SK-N-SH treated with all-trans-retinoic acid at 6 μM for 48 hours (cell line): ENCODE measurements around the gene ADAMTSL1.
A peak's percentile ranks its signal among the peaks of the same experiment; 100 is the strongest.

Source experiments
- ATAC-seq: fragments of 200-7000 bp; cut with Tn5 transposase; 3 replicates; pipeline ENCODE4 v1.9.1; 2020; ENCODE audit warnings: mild to moderate bottlenecking, moderate library complexity
- ARNTL ChIP-seq: fragments of 450-650 bp; formaldehyde crosslinking; IDR thresholded peaks from 2 replicates; pipeline ENCODE4 v1.5.0; 2020; ENCODE audit warnings: low read depth, mild to moderate bottlenecking, moderate library complexity, borderline replicate concordance
- BACH2 ChIP-seq: fragments of 250-450 bp; sonication (Bioruptor Pico); IDR thresholded peaks from 2 replicates; pipeline ENCODE4 v1.9.0; 2021; ENCODE audit warnings: mild to moderate bottlenecking, borderline replicate concordance
- ESRRG ChIP-seq: fragments of 250-450 bp; sonication (Bioruptor Pico); IDR thresholded peaks from 2 replicates; pipeline ENCODE4 v1.6.1; 2021; ENCODE audit warnings: mild to moderate bottlenecking
- GLIS3 ChIP-seq: fragments of 250-450 bp; sonication (Bioruptor Pico); IDR thresholded peaks from 2 replicates; pipeline ENCODE4 v1.5.0; 2020; ENCODE audit warnings: mild to moderate bottlenecking, moderate library complexity
- ISL1 ChIP-seq: fragments of 250-450 bp; sonication (Bioruptor Pico); IDR thresholded peaks from 2 replicates; pipeline ENCODE4 v2.1.2; 2022; ENCODE audit warnings: mild to moderate bottlenecking, moderate library complexity
- OSR1 ChIP-seq: fragments of 250-450 bp; sonication (Bioruptor Pico); IDR thresholded peaks from 2 replicates; pipeline ENCODE4 v1.8.0; 2022; ENCODE audit warnings: moderate library complexity, mild to moderate bottlenecking, inconsistent platforms
- PPARA ChIP-seq: fragments of 250-450 bp; sonication (Bioruptor Pico); IDR thresholded peaks from 2 replicates; pipeline ENCODE4 v1.5.0; 2020; ENCODE audit warnings: mild to moderate bottlenecking, borderline replicate concordance
- RARB ChIP-seq: fragments of 250-450 bp; sonication (Bioruptor Pico); IDR thresholded peaks from 2 replicates; pipeline ENCODE4 v1.8.0; 2021; ENCODE audit warnings: mild to moderate bottlenecking, moderate library complexity
- SNAI2 ChIP-seq: fragments of 250-450 bp; sonication (Bioruptor Pico); IDR thresholded peaks from 2 replicates; pipeline ENCODE4 v1.5.0; 2020; ENCODE audit warnings: mild to moderate bottlenecking, moderate library complexity
- TCF4 ChIP-seq: fragments of 250-450 bp; sonication (Bioruptor Pico); IDR thresholded peaks from 2 replicates; pipeline ENCODE4 v1.8.0; 2021; ENCODE audit warnings: mild to moderate bottlenecking, moderate library complexity, borderline replicate concordance
- TOX ChIP-seq: fragments of 250-450 bp; sonication (Bioruptor Pico); IDR thresholded peaks from 2 replicates; pipeline ENCODE4 v1.8.0; 2021; ENCODE audit warnings: mild to moderate bottlenecking, moderate library complexity, borderline replicate concordance
- ZC3H10 ChIP-seq: fragments of 250-450 bp; sonication (Bioruptor Pico); IDR thresholded peaks from 2 replicates; pipeline ENCODE4 v1.5.1; 2021; ENCODE audit warnings: mild to moderate bottlenecking, moderate library complexity
- ZFP3 ChIP-seq: fragments of 250-450 bp; sonication (Bioruptor Pico); IDR thresholded peaks from 2 replicates; pipeline ENCODE4 v1.5.0; 2020; ENCODE audit warnings: mild to moderate bottlenecking, moderate library complexity
- ZFP30 ChIP-seq: fragments of 450-650 bp; formaldehyde crosslinking; IDR thresholded peaks from 2 replicates; pipeline ENCODE4 v1.5.0; 2022; ENCODE audit warnings: mild to moderate bottlenecking, moderate library complexity
- ZNF565 ChIP-seq: fragments of 450-650 bp; formaldehyde crosslinking; conservative IDR thresholded peaks from 2 replicates; pipeline ENCODE4 v1.5.0; 2020; ENCODE audit warnings: low read depth, mild to moderate bottlenecking, moderate library complexity
- ZNF70 ChIP-seq: fragments of 450-650 bp; formaldehyde crosslinking; IDR thresholded peaks from 2 replicates; pipeline ENCODE4 v1.5.0; 2020; ENCODE audit warnings: mild to moderate bottlenecking, moderate library complexity
- ZNF8 ChIP-seq: fragments of 450-650 bp; formaldehyde crosslinking; IDR thresholded peaks from 2 replicates; pipeline ENCODE4 v1.5.0; 2020; ENCODE audit warnings: mild to moderate bottlenecking, moderate library complexity
- TF ChIP-seq, protein P1 (sequence below): fragments of 250-450 bp; sonication (Bioruptor Pico); IDR thresholded peaks from 2 replicates; pipeline ENCODE4 v1.8.0; 2021; ENCODE audit warnings: low read depth, mild to moderate bottlenecking, moderate library complexity, borderline replicate concordance
- TF ChIP-seq, protein P2 (sequence below): fragments of 250-450 bp; sonication (Bioruptor Pico); IDR thresholded peaks from 2 replicates; pipeline ENCODE4 v1.8.0; 2020; ENCODE audit warnings: mild to moderate bottlenecking, moderate library complexity, borderline replicate concordance
- TF ChIP-seq, protein P3 (sequence below): fragments of 250-450 bp; sonication (Bioruptor Pico); IDR thresholded peaks from 2 replicates; pipeline ENCODE4 v1.5.0; 2020; ENCODE audit warnings: mild to moderate bottlenecking, moderate library complexity
- TF ChIP-seq, protein P4 (sequence below): fragments of 250-450 bp; sonication (Bioruptor Pico); IDR thresholded peaks from 2 replicates; pipeline ENCODE4 v1.5.1; 2020; ENCODE audit warnings: low read depth, mild to moderate bottlenecking, moderate library complexity
- TF ChIP-seq, protein P5 (sequence below): fragments of 250-450 bp; sonication (Bioruptor Pico); IDR thresholded peaks from 2 replicates; pipeline ENCODE4 v1.5.1; 2021; ENCODE audit warnings: mild to moderate bottlenecking, moderate library complexity

Gene ADAMTSL1

DNA sequence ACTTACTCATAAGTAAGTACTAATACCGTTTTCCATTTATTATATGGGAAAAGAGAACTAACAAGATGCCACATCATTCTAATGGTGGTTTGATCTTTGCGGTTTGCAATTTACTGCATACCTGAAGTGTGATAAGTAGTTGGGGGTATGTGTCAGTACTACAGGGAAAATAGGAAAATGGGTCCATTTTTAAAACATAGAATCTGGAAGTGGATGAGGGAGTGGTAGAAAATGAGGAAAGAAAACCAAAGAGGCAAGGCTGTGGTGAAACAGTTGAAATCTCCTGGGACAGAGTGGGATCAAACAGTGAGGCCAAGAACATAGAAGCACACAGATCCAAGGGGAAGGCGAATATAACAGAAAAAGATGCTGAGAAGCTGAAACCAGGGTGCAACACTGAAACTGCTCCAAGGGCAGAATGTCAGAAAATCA, 6.7 kb downstream of the ADAMTSL1 start:
- ATAC-seq: peak; percentile 33
- TF ChIP-seq ZNF8 (CRISPR knock-in tag) (no peak), ZNF565 (CRISPR knock-in tag) (no peak), ZC3H10 (CRISPR knock-in tag) (no peak), TCF4 (CRISPR knock-in tag) (no peak), TOX (CRISPR knock-in tag) (no peak; the same call in 1 of the 2 replicates), ESRRG (CRISPR knock-in tag) (no peak), ZFP30 (CRISPR knock-in tag) (no peak), ARNTL (CRISPR knock-in tag) (no peak), ISL1 (CRISPR knock-in tag) (no peak), GLIS3 (CRISPR knock-in tag) (no peak), OSR1 (no peak), BACH2 (CRISPR knock-in tag) (no peak)
- TF ChIP-seq, protein P1, sequence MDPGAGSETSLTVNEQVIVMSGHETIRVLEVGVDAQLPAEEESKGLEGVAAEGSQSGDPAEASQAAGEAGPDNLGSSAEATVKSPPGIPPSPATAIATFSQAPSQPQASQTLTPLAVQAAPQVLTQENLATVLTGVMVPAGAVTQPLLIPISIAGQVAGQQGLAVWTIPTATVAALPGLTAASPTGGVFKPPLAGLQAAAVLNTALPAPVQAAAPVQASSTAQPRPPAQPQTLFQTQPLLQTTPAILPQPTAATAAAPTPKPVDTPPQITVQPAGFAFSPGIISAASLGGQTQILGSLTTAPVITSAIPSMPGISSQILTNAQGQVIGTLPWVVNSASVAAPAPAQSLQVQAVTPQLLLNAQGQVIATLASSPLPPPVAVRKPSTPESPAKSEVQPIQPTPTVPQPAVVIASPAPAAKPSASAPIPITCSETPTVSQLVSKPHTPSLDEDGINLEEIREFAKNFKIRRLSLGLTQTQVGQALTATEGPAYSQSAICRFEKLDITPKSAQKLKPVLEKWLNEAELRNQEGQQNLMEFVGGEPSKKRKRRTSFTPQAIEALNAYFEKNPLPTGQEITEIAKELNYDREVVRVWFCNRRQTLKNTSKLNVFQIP (CRISPR knock-in tag): no peak
- TF ChIP-seq, protein P2, sequence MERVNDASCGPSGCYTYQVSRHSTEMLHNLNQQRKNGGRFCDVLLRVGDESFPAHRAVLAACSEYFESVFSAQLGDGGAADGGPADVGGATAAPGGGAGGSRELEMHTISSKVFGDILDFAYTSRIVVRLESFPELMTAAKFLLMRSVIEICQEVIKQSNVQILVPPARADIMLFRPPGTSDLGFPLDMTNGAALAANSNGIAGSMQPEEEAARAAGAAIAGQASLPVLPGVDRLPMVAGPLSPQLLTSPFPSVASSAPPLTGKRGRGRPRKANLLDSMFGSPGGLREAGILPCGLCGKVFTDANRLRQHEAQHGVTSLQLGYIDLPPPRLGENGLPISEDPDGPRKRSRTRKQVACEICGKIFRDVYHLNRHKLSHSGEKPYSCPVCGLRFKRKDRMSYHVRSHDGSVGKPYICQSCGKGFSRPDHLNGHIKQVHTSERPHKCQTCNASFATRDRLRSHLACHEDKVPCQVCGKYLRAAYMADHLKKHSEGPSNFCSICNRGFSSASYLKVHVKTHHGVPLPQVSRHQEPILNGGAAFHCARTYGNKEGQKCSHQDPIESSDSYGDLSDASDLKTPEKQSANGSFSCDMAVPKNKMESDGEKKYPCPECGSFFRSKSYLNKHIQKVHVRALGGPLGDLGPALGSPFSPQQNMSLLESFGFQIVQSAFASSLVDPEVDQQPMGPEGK (CRISPR knock-in tag): no peak
- TF ChIP-seq, protein P3, sequence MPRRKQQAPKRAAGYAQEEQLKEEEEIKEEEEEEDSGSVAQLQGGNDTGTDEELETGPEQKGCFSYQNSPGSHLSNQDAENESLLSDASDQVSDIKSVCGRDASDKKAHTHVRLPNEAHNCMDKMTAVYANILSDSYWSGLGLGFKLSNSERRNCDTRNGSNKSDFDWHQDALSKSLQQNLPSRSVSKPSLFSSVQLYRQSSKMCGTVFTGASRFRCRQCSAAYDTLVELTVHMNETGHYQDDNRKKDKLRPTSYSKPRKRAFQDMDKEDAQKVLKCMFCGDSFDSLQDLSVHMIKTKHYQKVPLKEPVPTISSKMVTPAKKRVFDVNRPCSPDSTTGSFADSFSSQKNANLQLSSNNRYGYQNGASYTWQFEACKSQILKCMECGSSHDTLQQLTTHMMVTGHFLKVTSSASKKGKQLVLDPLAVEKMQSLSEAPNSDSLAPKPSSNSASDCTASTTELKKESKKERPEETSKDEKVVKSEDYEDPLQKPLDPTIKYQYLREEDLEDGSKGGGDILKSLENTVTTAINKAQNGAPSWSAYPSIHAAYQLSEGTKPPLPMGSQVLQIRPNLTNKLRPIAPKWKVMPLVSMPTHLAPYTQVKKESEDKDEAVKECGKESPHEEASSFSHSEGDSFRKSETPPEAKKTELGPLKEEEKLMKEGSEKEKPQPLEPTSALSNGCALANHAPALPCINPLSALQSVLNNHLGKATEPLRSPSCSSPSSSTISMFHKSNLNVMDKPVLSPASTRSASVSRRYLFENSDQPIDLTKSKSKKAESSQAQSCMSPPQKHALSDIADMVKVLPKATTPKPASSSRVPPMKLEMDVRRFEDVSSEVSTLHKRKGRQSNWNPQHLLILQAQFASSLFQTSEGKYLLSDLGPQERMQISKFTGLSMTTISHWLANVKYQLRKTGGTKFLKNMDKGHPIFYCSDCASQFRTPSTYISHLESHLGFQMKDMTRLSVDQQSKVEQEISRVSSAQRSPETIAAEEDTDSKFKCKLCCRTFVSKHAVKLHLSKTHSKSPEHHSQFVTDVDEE (CRISPR knock-in tag): no peak
- TF ChIP-seq, protein P4, sequence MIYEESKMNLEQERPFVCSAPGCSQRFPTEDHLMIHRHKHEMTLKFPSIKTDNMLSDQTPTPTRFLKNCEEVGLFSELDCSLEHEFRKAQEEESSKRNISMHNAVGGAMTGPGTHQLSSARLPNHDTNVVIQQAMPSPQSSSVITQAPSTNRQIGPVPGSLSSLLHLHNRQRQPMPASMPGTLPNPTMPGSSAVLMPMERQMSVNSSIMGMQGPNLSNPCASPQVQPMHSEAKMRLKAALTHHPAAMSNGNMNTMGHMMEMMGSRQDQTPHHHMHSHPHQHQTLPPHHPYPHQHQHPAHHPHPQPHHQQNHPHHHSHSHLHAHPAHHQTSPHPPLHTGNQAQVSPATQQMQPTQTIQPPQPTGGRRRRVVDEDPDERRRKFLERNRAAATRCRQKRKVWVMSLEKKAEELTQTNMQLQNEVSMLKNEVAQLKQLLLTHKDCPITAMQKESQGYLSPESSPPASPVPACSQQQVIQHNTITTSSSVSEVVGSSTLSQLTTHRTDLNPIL (CRISPR knock-in tag): no peak

DNA sequence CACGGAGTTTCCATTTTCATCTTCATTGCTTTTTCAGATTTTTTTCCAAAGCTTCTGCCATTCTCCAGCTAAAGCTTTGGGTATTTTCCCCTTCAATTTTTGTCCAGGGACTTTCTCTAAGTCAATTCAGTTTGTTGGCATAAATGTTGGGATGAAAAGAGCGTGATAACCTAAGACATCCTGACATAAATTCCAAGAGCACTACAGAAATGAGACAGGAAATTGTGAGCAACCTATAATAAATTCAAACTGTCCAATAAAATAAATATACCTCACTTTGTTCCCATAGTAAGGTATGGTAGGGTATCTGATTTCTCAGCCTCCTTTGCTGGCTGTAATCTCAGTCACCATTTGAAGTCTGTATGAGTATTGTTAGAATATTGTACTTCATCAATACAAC, 8.4 kb downstream of the ADAMTSL1 start:
- TF ChIP-seq SNAI2 (CRISPR knock-in tag): no peak
- TF ChIP-seq ZNF70 (CRISPR knock-in tag): no peak
- TF ChIP-seq ZNF565 (CRISPR knock-in tag): no peak
- TF ChIP-seq, protein P1 (CRISPR knock-in tag): no peak
- TF ChIP-seq ZNF8 (CRISPR knock-in tag): no peak
- TF ChIP-seq RARB (CRISPR knock-in tag): no peak
- TF ChIP-seq BACH2 (CRISPR knock-in tag): no peak
- no peak for TF ChIP-seq GLIS3 (CRISPR knock-in tag)
- no peak for TF ChIP-seq TOX (CRISPR knock-in tag)
- TF ChIP-seq OSR1: no peak
- no peak for TF ChIP-seq ISL1 (CRISPR knock-in tag)
- no peak for TF ChIP-seq ZFP30 (CRISPR knock-in tag)
- TF ChIP-seq ZFP3 (CRISPR knock-in tag): no peak
- no peak for TF ChIP-seq ZC3H10 (CRISPR knock-in tag)
- TF ChIP-seq ESRRG (CRISPR knock-in tag): no peak
- no peak for TF ChIP-seq ARNTL (CRISPR knock-in tag)
- TF ChIP-seq PPARA: no peak
- no peak for TF ChIP-seq TCF4 (CRISPR knock-in tag)
- TF ChIP-seq, protein P5, sequence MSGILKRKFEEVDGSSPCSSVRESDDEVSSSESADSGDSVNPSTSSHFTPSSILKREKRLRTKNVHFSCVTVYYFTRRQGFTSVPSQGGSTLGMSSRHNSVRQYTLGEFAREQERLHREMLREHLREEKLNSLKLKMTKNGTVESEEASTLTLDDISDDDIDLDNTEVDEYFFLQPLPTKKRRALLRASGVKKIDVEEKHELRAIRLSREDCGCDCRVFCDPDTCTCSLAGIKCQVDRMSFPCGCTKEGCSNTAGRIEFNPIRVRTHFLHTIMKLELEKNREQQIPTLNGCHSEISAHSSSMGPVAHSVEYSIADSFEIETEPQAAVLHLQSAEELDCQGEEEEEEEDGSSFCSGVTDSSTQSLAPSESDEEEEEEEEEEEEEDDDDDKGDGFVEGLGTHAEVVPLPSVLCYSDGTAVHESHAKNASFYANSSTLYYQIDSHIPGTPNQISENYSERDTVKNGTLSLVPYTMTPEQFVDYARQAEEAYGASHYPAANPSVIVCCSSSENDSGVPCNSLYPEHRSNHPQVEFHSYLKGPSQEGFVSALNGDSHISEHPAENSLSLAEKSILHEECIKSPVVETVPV: no peak
- ATAC-seq: no peak
